GM12878 (cell line): Measurements from ENCODE around the gene PTTG2. TPM values are rescaled to one million over a fixed set of nuclear protein-coding genes. Genes with fewer than 3 reads are reported as not detected.

ENCODE experiments used
- ATAC-seq: fragments of 200-7000 bp; cut with Tn5 transposase; 3 replicates; pipeline ENCODE4 v1.9.1; 2020; ENCODE audit warnings: mild to moderate bottlenecking, moderate library complexity
- BruUV-seq: library from RNA; stranded (reverse); fragments of 400-500 nt; replicated peaks from 2 replicates; lab custom pipeline; 2021; lab: Mats Ljungman, UMichigan
- CTCF ChIA-PET: fragments of 300-600 bp; sonication (Branson Sonifier 250); formaldehyde crosslinking; extraction: SDS; loops from one replicate; lab custom pipeline; 2021; ENCODE audit warnings: inconsistent platforms; lab: Yijun Ruan, JAX
- POLR2A ChIA-PET: fragments of 350-600 bp; formaldehyde crosslinking; extraction: SDS; loops from one replicate; lab custom pipeline; 2021; ENCODE audit warnings: inconsistent platforms; lab: Charles Lee
- RAD21 ChIA-PET: fragments of 300-600 bp; sonication (Branson Sonifier 250); formaldehyde crosslinking; loops from one replicate; lab custom pipeline; 2023; ENCODE audit warnings: antibody characterized with exemption; ENCODE audit not compliant: unreplicated experiment; lab: Charles Lee
- SMC1A ChIA-PET: fragments of 300-600 bp; sonication (Branson Sonifier 250); formaldehyde crosslinking; loops from one replicate; lab custom pipeline; 2023; ENCODE audit not compliant: unreplicated experiment, uncharacterized antibody; lab: Charles Lee
- DNase-seq: peaks from one replicate; pipeline ENCODE4 v3.0.0-alpha.2; 2011; ENCODE audit warnings: low read depth, low spot score
- FAIRE-seq: peaks from 3 replicates; lab custom pipeline; 2011; peaks lifted over from hg19 to GRCh38; lab: Jason Lieb, UNC
- H2AFZ ChIP-seq: 2 replicates; pipeline ENCODE4 v1.6.0; 2011; ENCODE audit warnings: low read depth, low read length, control low read depth; ENCODE audit not compliant: control insufficient read depth
- H3K27ac ChIP-seq: 2 replicates; pipeline ENCODE4 v1.5.1; 2011; ENCODE audit warnings: control low read depth; ENCODE audit not compliant: control insufficient read depth, insufficient read depth
- H3K27me3 ChIP-seq, 2 experiments: replicated peaks in 1 of 2; 2 replicates each; pipeline versions ENCODE4 v1.6.0 to v1.6.1; 2011; ENCODE audit warnings: low read length in 1 of 2; ENCODE audit not compliant: control insufficient read depth in 2 of 2, insufficient read depth in 2 of 2
- H3K36me3 ChIP-seq, 2 experiments: 2 replicates each; pipeline ENCODE4 v1.5.1; 2011; ENCODE audit warnings: low read length in 1 of 2; ENCODE audit not compliant: control insufficient read depth in 2 of 2, insufficient read depth in 2 of 2
- H3K4me1 ChIP-seq: 2 replicates; pipeline ENCODE4 v1.6.1; 2011; ENCODE audit warnings: mild to moderate bottlenecking, low read length, moderate library complexity, mixed read lengths; ENCODE audit not compliant: control insufficient read depth, insufficient read depth
- H3K4me2 ChIP-seq: 2 replicates; pipeline ENCODE4 v1.6.0; 2011; ENCODE audit warnings: control low read depth; ENCODE audit not compliant: control insufficient read depth, insufficient read depth
- H3K4me3 ChIP-seq: fragments of 200-600 bp; sonication (generic); 2 replicates; pipeline ENCODE4 v1.5.1; 2016
- H3K79me2 ChIP-seq: 2 replicates; pipeline ENCODE4 v1.6.0; 2011; ENCODE audit warnings: low read length; ENCODE audit not compliant: control insufficient read depth, insufficient read depth
- H3K9ac ChIP-seq: 2 replicates; pipeline ENCODE4 v1.8.0; 2011; ENCODE audit warnings: low read length, control low read depth, mixed read lengths; ENCODE audit not compliant: control insufficient read depth, insufficient read depth
- H3K9me3 ChIP-seq: replicated peaks from 3 replicates; pipeline ENCODE4 v1.5.1; 2011; ENCODE audit warnings: mild to moderate bottlenecking, low read length; ENCODE audit not compliant: control insufficient read depth, insufficient read depth
- H4K20me1 ChIP-seq: 2 replicates; pipeline ENCODE4 v1.6.0; 2011; ENCODE audit not compliant: control insufficient read depth, insufficient read depth
- CEBPZ ChIP-seq: fragments of 150-350 bp; IDR thresholded peaks from 2 replicates; pipeline ENCODE4 v1.6.1; 2016; ENCODE audit warnings: low read depth, low read length
- RELB ChIP-seq: fragments of 450-650 bp; IDR thresholded peaks from 2 replicates; pipeline ENCODE4 v1.6.1; 2017; ENCODE audit warnings: low read depth, mild to moderate bottlenecking, moderate library complexity
- RFX5 ChIP-seq: IDR thresholded peaks from 2 replicates; pipeline ENCODE4 v1.6.1; 2011; ENCODE audit warnings: low read depth, low read length, improper control_type of control experiment
- ZBTB33 ChIP-seq: fragments of 450-650 bp; IDR thresholded peaks from 2 replicates; pipeline ENCODE4 v1.6.1; 2017; ENCODE audit warnings: mild to moderate bottlenecking
- ZNF24 ChIP-seq: fragments of 450-650 bp; IDR thresholded peaks from 2 replicates; pipeline ENCODE4 v1.6.1; 2017; ENCODE audit warnings: antibody characterized with exemption, mild to moderate bottlenecking
- WGBS: methylation state at CpG from one replicate; pipeline ENCODE4 v1.1.6; 2016; ENCODE audit warnings: low lambda C conversion rate; ENCODE audit not compliant: insufficient replicate concordance, insufficient coverage; ENCODE audit errors: missing lambda C conversion rate; 5-methylcytosine and 5-hydroxymethylcytosine counted together
- in situ Hi-C: fragments of 300-500 bp; cut with MboI; formaldehyde crosslinking; loops from 9 replicates; pipeline ENCODE4 v1.14.3; 2018; ENCODE audit warnings: mixed read lengths
- intact Hi-C: fragments of 100-400 bp; cut with micrococcal nuclease; formaldehyde crosslinking; loops from one replicate; pipeline ENCODE4 v1.14.2; 2022; ENCODE audit not compliant: unreplicated experiment
- polyA plus RNA-seq, 11 experiments: library from polyadenylated mRNA; depleted of rRNA in 4 of 11; unstranded in 6 of 11; stranded (reverse) in 5 of 11; fragments of >200 nt; fragmentation: Nextera tagmentation in 4 of 11; fragmentation: Illumina TruSeq in 1 of 11; extraction: Ambion mirVana in 4 of 11; extraction: Trizol in 1 of 11; gene quantifications; 1 replicate in 1 of 11; 2 replicates in 10 of 11; pipeline versions ENCODE4 v1.2.1 to v1.2.3, GENCODE V29; 2011 to 2016; ENCODE audit warnings: inconsistent platforms in 2 of 11, missing spikeins in 2 of 11, low read depth in 1 of 11
- total RNA-seq, 4 experiments: library from RNA; depleted of rRNA in 3 of 4; stranded (reverse); fragments of >200 nt in 3 of 4; fragmentation: Illumina TruSeq in 1 of 4; extraction: Trizol in 1 of 4; gene quantifications; 2 replicates each; pipeline versions ENCODE4 v1.2.1 to v1.2.3, GENCODE V29; 2013 to 2021

The PTTG2 gene
- total and polyA plus RNA-seq, 10 of the 15 experiments (the other 5 are each of a cell fraction or from before 2014, with no cell fraction given) = 0.09 to 0.54 (median 0.39) TPM; not detected in 4

- TF ChIP-seq ZBTB33 = no peak
- no peak for TF ChIP-seq RFX5
- TF ChIP-seq ZNF24 = no peak
- TF ChIP-seq RELB = no peak
- no peak for TF ChIP-seq CEBPZ
- Histone ChIP-seq H2AFZ (no peak overlapping the region), H3K27ac (no peak overlapping the region), H3K36me3 (no peaks in the 10 kb centered on the region), H3K79me2 (no peaks in the 10 kb centered on the region), H3K4me2 (no peak overlapping the region), H4K20me1 (no peaks in the 10 kb centered on the region), H3K27me3 (no peaks in the 10 kb centered on the region), H3K9me3 (no peaks in the 10 kb centered on the region; the same call in 2 of the 3 replicates), H3K9ac (no peak overlapping the region), H3K4me3 (no peak overlapping the region), H3K4me1 (no peaks in the 10 kb centered on the region)
- ATAC-seq (no peak), DNase-seq (no peak), FAIRE-seq (no peak)
- CTCF ChIA-PET = no interaction called here
- POLR2A ChIA-PET = no interaction called here
- SMC1A ChIA-PET = no interaction called here
- RAD21 ChIA-PET = no interaction called here
- BruUV-seq = no TSS peak
- 79% methylated on average over 7 of the region's 7 CpGs for WGBS
- in situ Hi-C loops (no loop called here), intact Hi-C loops (no loop called here)
These were observed 35.3 kb upstream of the PTTG2 start for GRCh38 chr4:37924946-37925345.
